GM18867 (cell line): ENCODE data around the gene MPP7.
A peak's percentile ranks its signal among the peaks of the same experiment; 100 is the strongest.
"Not testable (repeated sequence)": the region's sequence is repeated elsewhere in the genome, so short reads cannot be mapped to it uniquely, and the experiment has no call there.

Experiments used
- ATAC-seq: cut with Tn5 transposase; IDR thresholded peaks from one replicate; pipeline ENCODE4 v1.9.1; 2021; ENCODE audit warnings: mild to moderate bottlenecking, moderate library complexity; ENCODE audit not compliant: unreplicated experiment

Gene MPP7

DNA sequence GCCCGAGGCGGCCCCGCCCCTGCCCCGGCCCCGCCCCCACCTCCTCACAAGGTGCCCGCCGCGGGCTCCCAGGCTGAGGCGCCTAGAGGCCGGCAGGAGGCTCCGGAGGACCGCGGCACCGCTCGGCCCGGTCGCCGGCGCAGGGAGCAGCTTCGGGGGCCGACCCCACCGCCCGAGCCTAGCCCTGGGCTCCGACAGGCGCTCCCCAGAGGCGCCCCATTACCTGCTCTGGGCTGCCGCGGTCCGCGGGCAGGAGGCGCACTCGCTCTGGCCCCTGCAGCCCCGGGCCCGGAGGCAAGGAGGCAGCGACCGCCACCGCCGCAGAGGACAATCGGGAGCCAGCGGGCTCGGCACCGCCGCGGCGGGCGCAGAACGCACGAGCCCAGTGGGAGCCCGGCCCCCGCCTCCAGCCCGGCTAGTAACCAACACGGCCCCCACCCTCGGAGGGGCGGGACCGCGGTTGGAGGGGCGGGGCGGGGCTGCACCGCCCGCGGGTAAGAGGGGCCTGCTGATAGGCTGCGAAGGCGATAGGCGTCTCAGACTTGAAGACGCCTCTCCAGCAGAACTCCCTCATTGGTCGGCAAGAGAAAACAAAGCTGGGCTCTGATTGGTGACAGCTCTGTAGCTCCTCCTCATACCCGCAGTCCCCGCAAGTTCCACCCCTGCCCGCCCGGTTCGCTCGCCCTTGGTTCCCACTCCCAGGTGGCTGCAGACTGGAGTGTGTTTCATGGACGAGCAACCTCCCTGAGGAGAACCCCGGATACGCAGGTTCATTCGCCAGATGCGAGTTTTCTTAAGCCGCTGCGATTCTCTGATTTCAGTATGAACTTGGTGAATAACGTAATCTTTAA, at the start of gene MPP7:
Gene MPP7, minus strand, starts transcription at position 427 of the 851 bp plus-strand sequence. CDS start 64,460 bp downstream, outside the sequence.
- peak; percentile 98 for ATAC-seq

DNA sequence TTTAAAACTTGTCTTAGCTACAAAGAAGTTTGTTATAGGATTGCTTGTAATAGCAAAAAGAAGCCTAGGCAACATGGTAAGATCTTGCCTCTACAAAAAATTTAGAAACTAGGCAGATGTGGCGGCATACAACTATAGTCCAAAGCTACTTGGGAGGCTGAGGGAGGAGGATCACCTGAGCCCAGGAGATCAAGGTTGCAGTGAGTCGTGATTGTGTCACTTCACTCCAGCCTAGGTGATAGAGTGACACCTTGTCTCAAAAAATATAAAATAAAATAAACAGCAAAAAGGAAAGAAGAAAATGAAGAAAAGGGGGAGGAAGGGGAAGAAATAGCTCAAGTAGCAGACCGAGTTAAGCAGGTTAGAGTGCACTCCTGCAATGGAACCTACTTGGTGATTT, 47.0 kb upstream of the MPP7 start:
- no peak for ATAC-seq

DNA sequence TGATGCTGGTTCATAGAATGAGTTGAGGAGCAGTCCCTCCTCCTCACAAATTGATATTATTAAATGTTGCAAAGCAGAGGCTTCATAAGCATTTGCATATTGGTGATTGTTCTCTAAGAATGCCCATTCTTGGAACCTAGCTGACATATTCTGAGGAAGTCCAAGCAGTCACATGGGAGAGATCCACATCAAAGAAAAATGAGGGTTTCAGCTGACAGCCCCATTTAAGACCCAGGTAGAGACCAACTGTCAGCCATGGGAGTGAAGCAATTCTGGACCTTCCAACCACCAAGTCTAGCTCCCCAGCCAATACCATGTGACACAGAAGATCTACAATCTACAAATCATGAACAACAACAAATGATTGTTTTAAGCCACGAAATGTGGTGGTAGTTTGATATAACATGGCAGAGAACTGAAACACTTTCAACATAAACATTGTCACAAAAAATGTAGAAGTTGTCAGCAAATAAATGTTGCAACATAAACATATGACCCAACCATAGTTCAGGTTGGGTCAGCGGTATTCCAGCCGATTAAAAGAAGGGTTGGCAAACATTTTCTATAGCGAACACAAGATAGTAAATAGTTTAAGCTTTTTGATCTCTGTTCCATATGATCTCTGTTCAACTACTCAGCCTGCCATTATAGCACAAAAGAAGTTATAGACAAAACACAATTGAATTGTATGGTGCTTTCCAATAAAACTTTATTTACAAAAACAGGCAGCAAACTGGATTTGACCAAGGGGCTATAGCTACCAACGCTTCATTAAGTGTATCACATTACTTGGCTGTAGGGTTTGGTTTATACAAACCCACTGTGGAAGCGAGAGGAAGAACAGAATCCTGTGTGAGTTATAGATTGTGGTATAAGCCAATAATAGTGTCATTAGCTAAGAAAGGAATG, 41.4 kb upstream of the MPP7 start:
- ATAC-seq = no peak

DNA sequence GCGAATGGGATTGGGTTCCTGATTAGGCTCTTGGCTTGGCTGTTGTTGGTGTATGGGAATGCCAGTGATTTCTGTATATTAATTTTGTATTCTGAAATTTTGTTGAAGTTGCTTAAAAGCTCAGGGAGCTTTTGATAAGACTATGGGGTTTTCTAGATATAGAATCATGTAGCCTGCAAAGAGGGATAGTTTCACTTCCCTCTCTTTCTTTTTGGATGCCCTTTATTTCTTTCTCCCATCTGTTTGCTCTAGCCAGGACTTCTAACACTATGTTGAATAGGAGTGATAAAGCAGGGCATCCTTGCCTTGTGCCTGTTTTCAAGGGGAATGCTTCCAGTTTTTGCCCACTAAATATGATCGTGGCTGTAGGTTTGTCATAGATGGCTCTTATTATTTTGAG, 40.4 kb upstream of the MPP7 start:
- ATAC-seq = no peak

DNA sequence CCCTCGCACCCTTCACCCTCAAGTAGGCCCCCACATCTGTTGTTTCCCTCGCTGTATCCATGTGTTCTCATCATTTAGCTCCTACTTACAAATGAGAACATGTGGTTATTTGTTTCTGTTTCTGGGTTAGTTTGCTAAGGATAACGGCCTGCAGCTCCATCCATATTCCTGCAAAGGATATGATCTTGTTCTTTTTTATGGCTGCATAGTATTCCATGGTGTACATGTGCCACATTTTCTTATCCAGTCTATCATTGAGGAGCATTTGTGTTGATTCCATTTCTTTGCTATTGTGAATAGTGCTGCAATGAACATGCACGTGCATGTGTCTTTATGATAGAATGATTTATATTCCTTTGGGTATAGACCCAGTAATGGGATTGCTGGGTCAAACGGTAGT, 38.8 kb upstream of the MPP7 start:
- ATAC-seq = not testable (repeated sequence)

DNA sequence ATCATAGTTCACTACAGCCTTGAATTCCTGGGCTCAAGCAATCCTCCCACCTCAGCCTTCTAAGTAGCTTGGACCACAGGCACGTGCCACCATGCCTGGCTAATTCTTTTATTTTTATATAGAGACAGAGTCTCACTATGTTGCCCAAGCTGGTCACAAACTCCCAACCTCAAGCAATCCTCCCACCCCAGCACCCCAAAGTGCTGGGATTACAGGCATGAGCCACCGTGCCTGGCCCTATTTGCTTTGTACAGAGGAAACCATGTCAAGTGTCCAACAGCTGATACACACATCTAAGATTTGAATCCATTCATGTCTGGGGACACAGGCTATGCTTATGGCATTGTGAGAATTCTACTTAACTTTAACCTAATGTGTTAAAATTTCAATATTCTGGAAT, 29.9 kb upstream of the MPP7 start:
- ATAC-seq = no peak

DNA sequence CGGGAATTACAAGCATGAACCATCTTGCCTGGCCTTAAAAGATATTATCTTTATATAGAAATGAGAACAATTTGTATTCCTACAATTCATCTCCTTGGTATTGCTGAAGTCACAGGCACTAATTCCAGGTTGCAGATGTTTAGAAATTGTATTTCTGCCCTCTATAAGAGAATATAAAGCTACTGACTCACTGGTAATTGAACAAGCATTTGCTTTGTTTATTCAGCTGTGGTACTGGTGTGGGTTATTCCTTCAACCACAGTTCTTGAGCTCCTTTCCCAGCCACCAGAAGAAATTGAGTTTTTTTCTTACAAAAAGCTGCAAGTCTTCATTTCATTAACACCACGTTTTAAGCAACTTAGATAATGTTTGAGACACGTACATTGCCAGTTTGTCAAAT, 29.0 kb upstream of the MPP7 start:
- ATAC-seq = no peak

DNA sequence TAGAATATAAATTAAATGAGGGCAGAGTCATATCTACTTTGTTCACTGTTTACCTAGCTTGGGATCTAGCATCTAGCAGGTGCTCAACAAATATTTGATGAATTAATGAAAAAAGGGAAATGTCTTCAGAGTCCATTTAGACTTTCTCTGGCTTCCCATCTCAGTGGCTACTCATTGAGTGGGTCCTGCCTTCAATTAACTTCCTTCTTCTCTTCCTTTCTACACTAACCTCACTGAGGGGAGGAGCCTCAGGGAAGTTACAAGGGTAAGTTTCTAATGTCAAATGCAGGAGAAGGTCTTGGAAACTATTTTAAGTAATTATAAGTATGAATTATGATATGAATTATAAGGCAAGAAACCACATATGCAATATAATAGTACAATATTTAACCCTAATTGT, 28.2 kb upstream of the MPP7 start:
- no peak for ATAC-seq

DNA sequence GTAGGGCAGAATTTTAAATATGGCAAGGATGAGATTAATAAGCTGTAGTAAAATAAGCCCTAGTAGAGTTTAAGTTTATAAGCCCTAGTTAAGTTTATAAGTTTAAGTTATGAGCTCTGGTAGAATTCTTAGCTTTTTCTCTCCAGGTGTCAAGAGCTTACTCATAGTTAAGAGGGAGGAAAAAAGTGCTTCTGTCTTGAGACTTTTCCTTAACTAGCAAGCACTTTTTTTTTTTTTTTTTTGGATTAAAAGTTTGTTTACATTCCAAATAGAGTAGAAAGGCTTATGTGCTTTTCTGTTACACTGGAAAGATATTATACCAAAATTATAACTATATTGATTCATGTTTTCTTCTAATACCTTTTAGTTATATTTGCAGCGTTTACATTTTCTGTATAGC, 25.5 kb upstream of the MPP7 start:
- no peak for ATAC-seq

DNA sequence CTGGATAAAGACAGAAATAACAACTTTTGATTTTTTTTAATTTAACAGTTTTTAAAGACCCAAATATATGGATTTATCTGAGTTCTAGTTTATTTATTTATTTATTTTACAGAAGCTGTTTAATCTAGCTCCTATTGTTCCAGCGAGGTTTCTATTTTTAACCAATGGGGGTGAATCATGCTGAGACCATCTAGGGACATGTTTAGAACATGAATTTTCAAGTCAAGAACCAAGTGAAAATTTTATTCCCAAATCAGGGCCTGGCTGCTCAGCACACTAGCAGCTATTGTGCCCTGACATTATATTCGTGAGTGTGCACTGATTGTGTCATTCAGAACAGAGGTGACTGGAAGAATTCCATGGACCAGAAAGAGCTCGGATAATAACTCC, 24.6 kb upstream of the MPP7 start:
- no peak for ATAC-seq

DNA sequence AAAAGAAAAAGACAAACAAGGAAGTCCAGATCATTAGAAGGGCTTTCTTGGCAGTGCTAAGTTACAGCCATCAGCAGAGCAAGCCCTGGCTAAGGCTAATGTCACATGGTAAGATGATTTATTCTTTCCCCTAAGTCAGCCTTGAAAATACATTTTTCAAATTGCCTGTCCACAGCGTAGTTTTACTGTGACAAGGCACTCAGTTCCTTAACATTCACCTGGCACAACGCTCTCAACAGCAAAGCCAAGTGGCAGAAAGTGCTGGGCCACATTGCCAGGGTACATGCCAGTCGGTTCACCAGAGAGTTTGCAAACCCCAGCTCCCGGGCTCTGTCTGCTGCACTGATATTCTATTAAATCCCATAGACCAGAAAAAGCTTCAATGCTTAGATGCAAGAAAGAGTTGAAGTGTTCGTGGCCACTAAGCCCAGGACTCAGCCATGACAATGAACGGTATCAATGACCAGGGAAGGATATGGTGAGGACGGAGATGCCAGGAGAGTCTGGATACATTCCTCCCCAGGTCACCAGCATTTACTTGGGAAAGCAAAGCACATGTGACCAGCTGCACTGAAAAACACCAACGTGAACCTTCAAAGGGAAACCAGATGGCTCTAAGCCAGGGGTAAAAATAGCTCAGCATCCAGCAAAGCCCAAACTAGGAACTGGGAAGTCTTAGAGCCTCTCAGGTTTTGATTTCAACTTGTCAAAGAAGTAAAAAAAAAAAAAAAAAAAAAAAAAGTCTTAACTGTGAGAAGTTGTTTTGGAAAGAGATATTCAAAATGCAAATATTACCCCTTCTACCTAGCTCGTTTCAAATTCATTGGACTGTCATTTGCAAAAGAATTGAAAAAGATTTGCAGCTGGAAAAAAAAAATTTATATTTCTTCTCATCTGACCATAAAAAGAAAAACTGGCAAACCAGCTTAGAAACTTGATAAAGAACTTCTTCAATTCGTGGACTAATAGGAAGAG, 23.9 kb upstream of the MPP7 start:
- ATAC-seq = no peak

DNA sequence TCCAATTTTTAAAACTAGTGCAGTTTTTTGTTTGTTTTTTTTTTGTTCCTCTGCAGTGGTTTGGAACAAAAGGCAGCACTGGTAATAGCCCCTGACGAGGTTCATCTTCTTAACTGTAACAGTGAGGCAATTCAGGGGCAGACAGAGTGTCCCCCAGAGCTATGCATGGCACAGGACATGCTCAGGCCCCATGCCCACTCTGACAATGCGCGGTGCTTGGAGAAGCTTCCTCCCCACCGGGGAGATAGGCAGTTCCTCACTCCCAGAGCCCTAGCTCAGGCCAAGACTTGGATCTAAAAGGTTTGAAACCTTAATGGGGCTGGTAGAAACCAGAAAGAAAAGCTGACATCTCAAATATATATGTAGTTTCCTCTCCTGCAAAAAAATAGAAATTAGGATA, 17.9 kb upstream of the MPP7 start:
- no peak for ATAC-seq

DNA sequence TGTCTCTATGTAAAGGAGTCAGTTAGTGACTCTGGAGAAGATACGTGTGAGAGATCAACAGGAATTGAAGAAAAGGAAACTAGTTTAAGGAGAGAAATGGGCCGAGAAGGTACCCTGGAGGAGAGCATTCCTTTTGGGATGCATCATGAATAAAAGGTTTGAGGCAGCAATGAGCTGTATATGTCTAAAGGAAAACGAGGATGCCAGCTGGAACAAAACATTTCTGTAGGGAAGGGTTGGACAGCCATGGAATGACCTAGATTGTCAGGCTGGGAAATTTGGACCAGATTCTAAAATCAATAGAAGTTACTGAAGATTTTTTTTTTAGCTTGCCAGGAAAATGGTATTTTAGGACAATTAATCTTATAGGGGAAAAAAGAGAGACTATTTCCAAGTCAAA, 17.2 kb upstream of the MPP7 start:
- no peak for ATAC-seq

DNA sequence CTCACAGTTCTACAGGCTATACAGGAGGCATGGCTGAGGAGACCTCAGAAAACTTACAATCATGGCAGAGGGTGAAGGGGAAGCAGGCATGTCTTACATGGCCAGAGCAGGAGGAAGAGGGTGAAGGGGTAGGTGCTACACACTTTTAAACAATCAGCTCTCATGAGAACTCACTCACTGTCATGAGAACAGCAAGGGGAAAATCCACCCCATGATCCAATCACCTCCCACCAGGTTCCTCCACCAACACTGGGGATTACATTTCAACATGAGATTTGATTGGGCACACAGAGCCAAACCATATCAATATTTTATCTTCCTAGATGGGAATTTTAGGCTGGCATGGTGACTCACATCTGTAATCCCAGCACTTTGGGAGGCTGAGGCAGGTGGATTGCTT, 16.2 kb upstream of the MPP7 start:
- not testable (repeated sequence) for ATAC-seq

DNA sequence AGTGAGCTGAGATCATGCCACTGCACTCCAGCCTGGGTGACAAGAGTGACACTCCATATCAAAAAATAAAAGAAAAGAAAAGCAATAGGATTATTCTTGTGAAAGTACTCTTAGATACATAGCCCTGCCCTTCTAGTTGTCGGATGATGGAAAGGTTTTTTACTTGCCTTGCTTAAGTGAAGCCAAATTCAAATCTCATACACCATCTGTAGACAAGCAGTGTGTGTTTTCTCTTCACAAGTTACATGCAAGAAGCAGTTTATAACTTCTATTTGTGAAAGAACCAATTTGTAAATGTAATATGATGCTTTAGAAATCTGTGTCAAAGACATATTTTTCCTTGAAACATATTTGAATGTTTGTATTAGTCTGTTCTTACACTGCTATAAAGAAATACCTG, 15.8 kb upstream of the MPP7 start:
- no peak for ATAC-seq

DNA sequence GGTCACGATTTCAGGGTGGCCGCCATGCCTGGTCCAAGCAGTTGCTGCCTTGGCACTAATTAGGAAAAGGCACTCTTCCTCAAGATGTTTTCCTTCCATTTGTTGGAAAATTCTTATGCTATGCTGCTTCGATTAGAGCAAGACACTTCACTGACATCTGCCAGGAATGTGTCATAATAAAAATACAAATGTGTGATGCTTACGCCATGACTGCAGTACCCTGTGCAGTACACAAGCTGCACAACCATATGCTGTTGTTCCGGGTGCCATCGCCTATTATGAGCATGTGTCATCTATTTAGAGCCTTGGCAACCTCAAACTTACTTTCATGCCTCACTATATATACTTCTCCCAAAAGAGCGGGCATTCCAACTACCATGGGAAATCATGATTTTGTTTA, 14.9 kb upstream of the MPP7 start:
- ATAC-seq = no peak

DNA sequence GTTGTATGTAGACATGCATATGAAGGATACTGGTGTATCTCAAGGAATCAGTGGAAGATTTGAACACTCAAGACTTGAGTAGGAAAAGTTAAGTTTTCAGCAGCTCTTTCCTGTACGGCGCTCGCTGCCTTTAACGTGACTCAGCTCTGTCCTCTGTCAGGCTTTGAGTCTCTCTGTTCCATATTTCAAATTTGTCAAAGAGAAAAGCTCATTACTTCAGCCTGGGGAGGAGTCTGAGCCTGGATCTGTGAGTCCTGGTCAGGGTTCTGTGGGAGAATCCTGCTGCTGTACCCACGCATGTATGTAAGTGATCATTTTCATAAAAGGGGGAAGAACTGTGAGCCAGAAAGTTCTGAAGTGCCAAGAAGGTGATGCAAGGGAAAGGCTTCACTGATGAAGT, 13.8 kb upstream of the MPP7 start:
- ATAC-seq = no peak

DNA sequence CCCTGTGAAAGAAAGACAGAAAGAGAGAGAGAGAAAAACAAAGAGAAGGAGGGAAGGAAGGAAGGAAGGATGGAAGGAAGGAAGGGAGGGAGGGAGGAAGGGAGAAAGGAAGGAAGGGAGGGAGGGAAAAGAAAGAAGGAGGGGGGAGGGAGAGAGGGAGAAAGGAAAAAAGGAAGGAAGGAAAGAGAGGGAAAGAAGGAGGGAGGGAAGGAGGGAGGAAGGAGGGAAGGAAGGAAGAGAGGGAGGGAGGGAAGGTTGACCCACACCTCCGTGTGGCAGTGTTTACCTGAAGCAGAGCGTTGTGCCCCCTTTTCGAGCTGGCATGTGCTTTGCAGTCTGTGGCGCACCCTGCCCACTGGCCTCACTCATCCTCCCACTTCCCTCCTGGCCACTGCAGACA, 12.3 kb upstream of the MPP7 start:
- ATAC-seq = no peak

DNA sequence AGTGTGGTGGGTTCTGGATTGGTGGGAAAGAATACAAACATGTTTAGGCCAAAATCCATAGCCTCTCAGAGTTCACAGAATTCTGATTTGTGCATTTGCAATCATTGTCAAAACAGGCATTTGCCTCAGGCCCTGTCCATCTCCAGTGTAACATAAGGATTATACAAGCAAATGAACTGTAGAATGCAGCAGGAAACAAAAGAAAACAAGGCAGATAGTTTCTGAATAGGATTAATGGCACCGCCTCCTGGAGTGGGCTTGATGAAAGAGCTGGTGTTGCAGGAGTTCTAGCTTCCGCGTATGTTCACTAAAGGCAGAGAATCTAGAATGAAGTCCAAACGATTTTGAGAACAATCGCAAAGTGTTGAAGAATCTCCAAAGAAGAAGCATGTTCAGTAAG, 11.3 kb upstream of the MPP7 start:
- ATAC-seq = no peak

DNA sequence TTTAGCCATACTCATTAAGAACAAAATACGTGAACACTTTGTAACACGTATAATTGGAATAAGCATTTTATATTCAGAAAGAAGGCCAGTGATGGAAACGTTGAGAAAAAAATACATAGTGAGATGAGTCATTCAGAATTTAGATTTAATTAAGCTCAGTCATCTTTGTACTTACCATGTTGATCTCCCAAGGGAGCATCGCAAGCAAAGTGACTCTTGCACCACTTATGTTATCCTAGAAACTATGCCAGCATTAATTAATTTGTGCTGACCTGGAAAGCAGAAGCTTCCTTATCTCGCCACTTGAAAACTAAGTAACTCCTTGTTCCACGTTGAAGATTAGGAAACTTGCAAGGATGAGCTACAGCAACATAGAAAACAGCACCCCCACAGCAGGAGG, 9.7 kb upstream of the MPP7 start:
- no peak for ATAC-seq

DNA sequence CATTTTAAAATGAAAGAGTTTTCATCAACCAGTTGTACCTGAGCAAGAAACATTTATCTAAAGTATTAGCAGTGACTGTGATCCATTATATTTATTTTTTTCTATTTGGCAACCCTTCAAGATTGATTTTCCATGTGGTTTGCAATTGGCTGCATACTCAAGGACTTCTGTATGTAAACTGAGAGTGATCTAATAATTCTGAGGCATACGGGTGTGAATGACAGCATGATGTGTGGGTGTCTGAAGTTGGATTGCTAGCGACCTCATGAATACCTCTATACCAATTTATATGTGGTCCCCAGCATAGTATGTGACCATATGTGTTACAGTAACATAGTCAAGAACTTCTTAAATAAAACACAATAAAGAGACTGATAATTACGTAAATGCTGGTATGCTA, 8.2 kb upstream of the MPP7 start:
- no peak for ATAC-seq
